B cell (primary cell): ENCODE results near the gene PRKCA. TPM values are rescaled to one million over a fixed set of nuclear protein-coding genes. Genes with fewer than 3 reads are reported as not detected.

Experiments
- ATAC-seq: fragments of 200-7000 bp; cut with Tn5 transposase; one replicate; pipeline ENCODE4 v1.10.0; 2021; ENCODE audit warnings: low read depth, mild to moderate bottlenecking, moderate number of reproducible peaks, moderate library complexity
- CTCF ChIA-PET: fragments of 350-600 bp; sonication (Branson Sonifier 250); formaldehyde crosslinking; loops from one replicate; lab custom pipeline; 2021; ENCODE audit warnings: antibody characterized with exemption, inconsistent platforms; lab: Charles Lee
- POLR2A ChIA-PET: fragments of 350-600 bp; sonication (Branson Sonifier 250); formaldehyde crosslinking; loops from one replicate; lab custom pipeline; 2021; ENCODE audit warnings: antibody characterized with exemption; lab: Charles Lee
- DNase-seq: peaks from one replicate; pipeline ENCODE4 v3.0.0; 2013
- H2AFZ ChIP-seq: 2 replicates; pipeline ENCODE4 v1.6.1; 2012; ENCODE audit warnings: mild to moderate bottlenecking, low read depth, low read length; ENCODE audit not compliant: insufficient read depth, poor library complexity, severe bottlenecking
- H3K27ac ChIP-seq, 2 donors: 1 replicate in 1 of 2; 2 replicates in 1 of 2; pipeline ENCODE4 v1.5.1; 2012 to 2013; ENCODE audit warnings: low read length in 2 of 2, mild to moderate bottlenecking in 2 of 2, moderate library complexity in 1 of 2
- H3K27me3 ChIP-seq, 4 experiments: fragments of 200-600 bp in 1 of 4; sonication (generic) in 1 of 4; replicated peaks in 1 of 4; 1 replicate in 2 of 4; 2 replicates in 2 of 4; pipeline versions ENCODE4 v1.6.1 to v1.7.0; 2013 to 2016; ENCODE audit warnings: low read length in 3 of 4, mild to moderate bottlenecking in 2 of 4, mixed read lengths in 1 of 4, moderate library complexity in 1 of 4; ENCODE audit not compliant: insufficient read depth in 4 of 4, control insufficient read depth in 3 of 4; ENCODE audit errors: control extremely low read depth in 1 of 4
- H3K36me3 ChIP-seq, 2 experiments: replicated peaks in 1 of 2; 1 replicate in 1 of 2; 2 replicates in 1 of 2; pipeline versions ENCODE4 v1.6.1 to v1.7.1; 2013; ENCODE audit warnings: low read length in 1 of 2; ENCODE audit not compliant: insufficient read depth in 2 of 2, control insufficient read depth in 1 of 2; ENCODE audit errors: control extremely low read depth in 1 of 2, extremely low read depth in 1 of 2
- H3K4me1 ChIP-seq, 2 donors: fragments of 200-600 bp in 1 of 2; sonication (generic) in 1 of 2; 1 replicate in 1 of 2; 2 replicates in 1 of 2; pipeline versions ENCODE4 v1.5.1 to v1.6.1; 2013 to 2017; ENCODE audit warnings: low read length in 2 of 2; ENCODE audit not compliant: control insufficient read depth in 2 of 2, insufficient read depth in 2 of 2
- H3K4me2 ChIP-seq: replicated peaks from 2 replicates; pipeline ENCODE3; 2012; ENCODE audit warnings: mild to moderate bottlenecking, low read depth, low read length; ENCODE audit not compliant: poor library complexity, severe bottlenecking
- H3K4me3 ChIP-seq, 5 experiments: fragments of 200-600 bp in 1 of 5; sonication (generic) in 1 of 5; 1 replicate in 3 of 5; 2 replicates in 2 of 5; pipeline versions ENCODE4 v1.5.1 to v1.7.0; 2011 to 2016; ENCODE audit warnings: low read length in 4 of 5, mild to moderate bottlenecking in 4 of 5, low read depth in 2 of 5, control low read depth in 1 of 5, moderate library complexity in 1 of 5; ENCODE audit not compliant: insufficient read depth in 1 of 5; ENCODE audit errors: control extremely low read depth in 1 of 5, extremely low read depth in 1 of 5
- H3K79me2 ChIP-seq: fragments of 200-600 bp; sonication (generic); one replicate; pipeline ENCODE4 v1.6.0; 2016; ENCODE audit warnings: low read length; ENCODE audit not compliant: control insufficient read depth, insufficient read depth
- H3K9ac ChIP-seq: fragments of 200-600 bp; sonication (generic); 2 replicates; pipeline ENCODE4 v1.6.1; 2017; ENCODE audit warnings: mild to moderate bottlenecking, low read length, moderate library complexity
- H3K9me3 ChIP-seq, 3 donors: one replicate each; pipeline versions ENCODE4 v1.6.1 to v1.7.1; 2013; ENCODE audit warnings: low read length in 2 of 3; ENCODE audit not compliant: control insufficient read depth in 2 of 3, insufficient read depth in 1 of 3; ENCODE audit errors: control extremely low read depth in 1 of 3
- H4K20me1 ChIP-seq: 2 replicates; pipeline ENCODE4 v1.6.0; 2012; ENCODE audit warnings: mild to moderate bottlenecking, low read length; ENCODE audit not compliant: insufficient read depth, control insufficient read depth, poor library complexity, severe bottlenecking
- H3K27ac Mint-ChIP-seq: one replicate; pipeline ENCODE4 v1.8.0; 2021; ENCODE audit warnings: mixed read lengths
- H3K27me3 Mint-ChIP-seq: one replicate; pipeline ENCODE4 v1.8.0; 2021; ENCODE audit warnings: mixed read lengths
- H3K4me1 Mint-ChIP-seq: one replicate; pipeline ENCODE4 v1.8.0; 2021; ENCODE audit warnings: mixed read lengths
- H3K4me3 Mint-ChIP-seq: one replicate; pipeline ENCODE4 v1.8.0; 2021; ENCODE audit warnings: mixed read lengths
- H3K9me3 Mint-ChIP-seq: one replicate; pipeline ENCODE4 v1.8.0; 2022; ENCODE audit warnings: mixed read lengths; ENCODE audit not compliant: insufficient read depth
- CTCF ChIP-seq: fragments of 200-600 bp; IDR thresholded peaks from one replicate; pipeline ENCODE4 v1.8.0; 2022; ENCODE audit warnings: antibody characterized with exemption, mild to moderate bottlenecking
- EZH2 ChIP-seq: IDR thresholded peaks from 2 replicates; pipeline ENCODE4 v1.6.1; 2012; ENCODE audit warnings: borderline replicate concordance, low read depth, mild to moderate bottlenecking, moderate library complexity, low read length; ENCODE audit not compliant: insufficient read depth, poor library complexity, severe bottlenecking
- WGBS: methylation state at CpG from one replicate; pipeline ENCODE4 v1.1.5; 2013; ENCODE audit warnings: missing lambda C conversion rate; ENCODE audit not compliant: insufficient coverage; 5-methylcytosine and 5-hydroxymethylcytosine counted together
- intact Hi-C: fragments of 100-400 bp; cut with micrococcal nuclease; formaldehyde crosslinking; loops from one replicate; pipeline ENCODE4 v1.10.0; 2022
- polyA plus RNA-seq: library from polyadenylated mRNA; depleted of rRNA; stranded (reverse); fragments of >200 nt; gene quantifications from 2 replicates; pipeline ENCODE4 v1.2.3, GENCODE V29; 2012
- total RNA-seq, 2 donors: library from RNA; stranded (reverse); fragments of 120-200 nt in 1 of 2; gene quantifications; 1 replicate in 1 of 2; 2 replicates in 1 of 2; pipeline versions ENCODE4 v1.2.3 to v1.2.4, GENCODE V29; 2013 to 2022

The PRKCA gene
- total and polyA plus RNA-seq, 2 donors (not counting 1 experiment from before 2014, with no cell fraction given): 0.33 to 7.7 TPM

GRCh38 chr17:66492561-66493005, 190.2 kb downstream of the PRKCA start:
- no peak for DNase-seq
- Histone ChIP-seq H3K27ac (no peak overlapping the region), H3K79me2 (no peaks in the 10 kb centered on the region), H3K4me1 (no peaks in the 10 kb centered on the region), H2AFZ (no peak overlapping the region), H4K20me1 (no peaks in the 10 kb centered on the region), H3K9ac (no peak overlapping the region), H3K36me3 (no peaks in the 10 kb centered on the region), H3K9me3 (no peaks in the 10 kb centered on the region), H3K4me3 (no peak overlapping the region), H3K4me2 (no peak overlapping the region), H3K27me3 (no peaks in the 10 kb centered on the region)
- intact Hi-C loops: no loop called here
- ChIA-PET POLR2A (no interaction called here), CTCF (no interaction called here)
- no peak overlapping the region for H3K27ac Mint-ChIP-seq
- no peaks in the 10 kb centered on the region for H3K27me3 Mint-ChIP-seq
- TF ChIP-seq EZH2 (no peak), CTCF (no peak)
- no peaks in the 10 kb centered on the region for H3K9me3 Mint-ChIP-seq
- 74% methylated on average over 5 of the region's 6 CpGs for WGBS
- ATAC-seq: no peak
- H3K4me3 Mint-ChIP-seq: no peak overlapping the region
- no peaks in the 10 kb centered on the region for H3K4me1 Mint-ChIP-seq

- Mint-ChIP-seq H3K4me1 (no peaks in the 10 kb centered on the region), H3K27me3 (no peaks in the 10 kb centered on the region), H3K27ac (no peak overlapping the region), H3K4me3 (no peak overlapping the region), H3K9me3 (no peaks in the 10 kb centered on the region)
- DNase-seq (no peak), ATAC-seq (no peak)
- Histone ChIP-seq H3K4me3 (no peak overlapping the region), H3K79me2 (no peaks in the 10 kb centered on the region), H2AFZ (no peak overlapping the region), H4K20me1 (no peaks in the 10 kb centered on the region), H3K9ac (no peak overlapping the region), H3K36me3 (no peaks in the 10 kb centered on the region), H3K9me3 (no peaks in the 10 kb centered on the region), H3K4me2 (no peak overlapping the region), H3K4me1 (no peaks in the 10 kb centered on the region), H3K27ac (no peak overlapping the region), H3K27me3 (no peaks in the 10 kb centered on the region)
- ChIA-PET POLR2A (no interaction called here), CTCF (no interaction called here)
- TF ChIP-seq CTCF (no peak), EZH2 (no peak)
- WGBS: 90% methylated on average over 3 of the region's 4 CpGs
- intact Hi-C loops: no loop called here
Observed at GRCh38 chr17:66493283-66494019, 191.0 kb downstream of the PRKCA start.
